ENCODE results near the gene KIF5B.
"Not testable (repeated sequence)": the region's sequence is repeated elsewhere in the genome, so short reads cannot be mapped to it uniquely, and the experiment has no call there.

Gene KIF5B

GRCh38 chr10:31979071-31979470, 77.2 kb downstream of the KIF5B start:
- not testable (repeated sequence) for H3K4me3 ChIP-seq (ENCODE audit: low read depth, low read length); H2BK5ac ChIP-seq (ENCODE audit: low read depth, low read length, poor library complexity); H3K23ac ChIP-seq (ENCODE audit: low read length); H3K4me2 ChIP-seq (ENCODE audit: low read length); H3K9ac ChIP-seq (ENCODE audit: low read length); H2AFZ ChIP-seq (ENCODE audit: insufficient read depth, low read length, poor library complexity); H3K4me1 ChIP-seq (ENCODE audit: control insufficient read depth in 1 of 2, insufficient read depth in 2 of 2, low read length in 2 of 2); H3K79me1 ChIP-seq (ENCODE audit: low read length); H4K91ac ChIP-seq (ENCODE audit: low read depth, low read length); H3K36me3 ChIP-seq (ENCODE audit: control insufficient read depth in 1 of 2, insufficient read depth in 2 of 2, low read length in 2 of 2); H2AK5ac ChIP-seq (ENCODE audit: low read length); H3K9me3 ChIP-seq (ENCODE audit: insufficient read depth, low read depth, low read length); H3K79me2 ChIP-seq (ENCODE audit: control insufficient read depth, insufficient read depth, low read length, poor library complexity); H3K4ac ChIP-seq (ENCODE audit: low read depth, low read length); H3K27ac ChIP-seq (ENCODE audit: low read depth, low read length); H3K14ac ChIP-seq (ENCODE audit: low read length); H3K27me3 ChIP-seq (ENCODE audit: insufficient read depth, low read length); DNase-seq; H4K8ac ChIP-seq (ENCODE audit: low read depth, low read length); H3K18ac ChIP-seq (ENCODE audit: low read length); H2BK120ac ChIP-seq (ENCODE audit: insufficient read depth, low read length, poor library complexity); H2BK12ac ChIP-seq (ENCODE audit: low read length); H4K12ac ChIP-seq (ENCODE audit: low read depth, low read length)
- no CpG with 5 or more reads among the region's 19 CpGs for WGBS (ENCODE audit: extremely low coverage, insufficient coverage, insufficient read length)

- H3K4ac ChIP-seq (ENCODE audit: low read depth, low read length): no peak overlapping the region
- H3K27me3 ChIP-seq (ENCODE audit: insufficient read depth, low read length): no peaks in the 10 kb centered on the region
- no peak overlapping the region for H3K14ac ChIP-seq (ENCODE audit: low read length)
These were observed 78.1 kb downstream of the KIF5B start for GRCh38 chr10:31978156-31978483.

GRCh38 chr10:31977440-31978155, 78.6 kb downstream of the KIF5B start:
- no peaks in the 10 kb centered on the region for H3K79me1 ChIP-seq (ENCODE audit: low read length)
- WGBS (ENCODE audit: extremely low coverage, insufficient coverage, insufficient read length): no CpG with 5 or more reads among the region's 5 CpGs
- no peak overlapping the region for H3K27ac ChIP-seq (ENCODE audit: low read depth, low read length)
- H3K79me2 ChIP-seq (ENCODE audit: control insufficient read depth, insufficient read depth, low read length, poor library complexity): no peaks in the 10 kb centered on the region
- no peak overlapping the region for H2AFZ ChIP-seq (ENCODE audit: insufficient read depth, low read length, poor library complexity)
- H2AK5ac ChIP-seq (ENCODE audit: low read length): no peak overlapping the region
- H3K9me3 ChIP-seq (ENCODE audit: insufficient read depth, low read depth, low read length): no peaks in the 10 kb centered on the region
- no peak overlapping the region for H3K4ac ChIP-seq (ENCODE audit: low read depth, low read length)
- peaks cover 0 to 2% of the 10 kb centered on the region in 2 experiments for H3K4me1 ChIP-seq (ENCODE audit: control insufficient read depth in 1 of 2, insufficient read depth in 2 of 2, low read length in 2 of 2)
- no peak overlapping the region for H3K9ac ChIP-seq (ENCODE audit: low read length)
- no peak overlapping the region for H3K23ac ChIP-seq (ENCODE audit: low read length)
- DNase-seq: peak in 1 of 2 donors; percentile 22
- no peak overlapping the region for H4K91ac ChIP-seq (ENCODE audit: low read depth, low read length)
- H2BK120ac ChIP-seq (ENCODE audit: insufficient read depth, low read length, poor library complexity): no peak overlapping the region
- no peak overlapping the region for H2BK12ac ChIP-seq (ENCODE audit: low read length)
- no peak overlapping the region for H3K4me3 ChIP-seq (ENCODE audit: low read depth, low read length)
- H3K4me2 ChIP-seq (ENCODE audit: low read length): no peak overlapping the region
- no peak overlapping the region for H3K14ac ChIP-seq (ENCODE audit: low read length)
- H4K8ac ChIP-seq (ENCODE audit: low read depth, low read length): no peak overlapping the region
- H3K27me3 ChIP-seq (ENCODE audit: insufficient read depth, low read length): no peaks in the 10 kb centered on the region
- H3K18ac ChIP-seq (ENCODE audit: low read length): no peak overlapping the region
- no peaks in the 10 kb centered on the region for H3K36me3 ChIP-seq (ENCODE audit: control insufficient read depth in 1 of 2, insufficient read depth in 2 of 2, low read length in 2 of 2)
- H4K12ac ChIP-seq (ENCODE audit: low read depth, low read length): no peak overlapping the region
- H2BK5ac ChIP-seq (ENCODE audit: low read depth, low read length, poor library complexity): no peak overlapping the region

More at GRCh38 chr10:31978156-31978483, 78.1 kb downstream of the KIF5B start:
- no peak overlapping the region for H2BK5ac ChIP-seq (ENCODE audit: low read depth, low read length, poor library complexity)
- no peaks in the 10 kb centered on the region for H3K79me1 ChIP-seq (ENCODE audit: low read length)
- H4K91ac ChIP-seq (ENCODE audit: low read depth, low read length): no peak overlapping the region
- no peaks in the 10 kb centered on the region for H3K9me3 ChIP-seq (ENCODE audit: insufficient read depth, low read depth, low read length)
- no peak overlapping the region for H2AK5ac ChIP-seq (ENCODE audit: low read length)
- H3K9ac ChIP-seq (ENCODE audit: low read length): no peak overlapping the region
- H4K12ac ChIP-seq (ENCODE audit: low read depth, low read length): no peak overlapping the region
- no peak overlapping the region for H3K18ac ChIP-seq (ENCODE audit: low read length)
- no peak overlapping the region for H2BK12ac ChIP-seq (ENCODE audit: low read length)
- H3K27ac ChIP-seq (ENCODE audit: low read depth, low read length): no peak overlapping the region
- WGBS (ENCODE audit: extremely low coverage, insufficient coverage, insufficient read length): no CpG with 5 or more reads among the region's 2 CpGs
- no peak overlapping the region for H2BK120ac ChIP-seq (ENCODE audit: insufficient read depth, low read length, poor library complexity)
- DNase-seq: no peak
- H3K79me2 ChIP-seq (ENCODE audit: control insufficient read depth, insufficient read depth, low read length, poor library complexity): no peaks in the 10 kb centered on the region
- no peak overlapping the region for H2AFZ ChIP-seq (ENCODE audit: insufficient read depth, low read length, poor library complexity)
- H3K4me2 ChIP-seq (ENCODE audit: low read length): no peak overlapping the region
- H3K4me3 ChIP-seq (ENCODE audit: low read depth, low read length): no peak overlapping the region
- no peak overlapping the region for H3K23ac ChIP-seq (ENCODE audit: low read length)
- no peaks in the 10 kb centered on the region for H3K36me3 ChIP-seq (ENCODE audit: control insufficient read depth in 1 of 2, insufficient read depth in 2 of 2, low read length in 2 of 2)
- H3K4me1 ChIP-seq (ENCODE audit: control insufficient read depth in 1 of 2, insufficient read depth in 2 of 2, low read length in 2 of 2): peaks cover 0 to 2% of the 10 kb centered on the region in 2 experiments
- H4K8ac ChIP-seq (ENCODE audit: low read depth, low read length): no peak overlapping the region

GRCh38 chr10:31975157-31975765, 81.0 kb downstream of the KIF5B start:
- no peak overlapping the region for H4K12ac ChIP-seq (ENCODE audit: low read depth, low read length)
- no peak overlapping the region for H4K91ac ChIP-seq (ENCODE audit: low read depth, low read length)
- no peak overlapping the region for H2AFZ ChIP-seq (ENCODE audit: insufficient read depth, low read length, poor library complexity)
- H4K8ac ChIP-seq (ENCODE audit: low read depth, low read length): no peak overlapping the region
- no peak overlapping the region for H2BK12ac ChIP-seq (ENCODE audit: low read length)
- H3K9ac ChIP-seq (ENCODE audit: low read length): no peak overlapping the region
- no peak overlapping the region for H2BK120ac ChIP-seq (ENCODE audit: insufficient read depth, low read length, poor library complexity)
- H2BK5ac ChIP-seq (ENCODE audit: low read depth, low read length, poor library complexity): no peak overlapping the region
- no peak overlapping the region for H3K4me2 ChIP-seq (ENCODE audit: low read length)
- no peak overlapping the region for H3K23ac ChIP-seq (ENCODE audit: low read length)
- no CpG with 5 or more reads among the region's 6 CpGs for WGBS (ENCODE audit: extremely low coverage, insufficient coverage, insufficient read length)
- H3K79me1 ChIP-seq (ENCODE audit: low read length): no peaks in the 10 kb centered on the region
- H3K18ac ChIP-seq (ENCODE audit: low read length): no peak overlapping the region
- DNase-seq: no peak
- no peaks in the 10 kb centered on the region for H3K27me3 ChIP-seq (ENCODE audit: insufficient read depth, low read length)
- no peak overlapping the region for H3K4ac ChIP-seq (ENCODE audit: low read depth, low read length)
- no peaks in the 10 kb centered on the region for H3K79me2 ChIP-seq (ENCODE audit: control insufficient read depth, insufficient read depth, low read length, poor library complexity)
- H3K9me3 ChIP-seq (ENCODE audit: insufficient read depth, low read depth, low read length): no peaks in the 10 kb centered on the region
- no peaks in the 10 kb centered on the region for H3K36me3 ChIP-seq (ENCODE audit: control insufficient read depth in 1 of 2, insufficient read depth in 2 of 2, low read length in 2 of 2)
- no peak overlapping the region for H3K4me3 ChIP-seq (ENCODE audit: low read depth, low read length)
- peaks cover 0 to 2% of the 10 kb centered on the region in 2 experiments for H3K4me1 ChIP-seq (ENCODE audit: control insufficient read depth in 1 of 2, insufficient read depth in 2 of 2, low read length in 2 of 2)
- H3K14ac ChIP-seq (ENCODE audit: low read length): no peak overlapping the region
- H3K27ac ChIP-seq (ENCODE audit: low read depth, low read length): no peak overlapping the region
- H2AK5ac ChIP-seq (ENCODE audit: low read length): no peak overlapping the region

All from trophoblast cell (in vitro differentiated cells and primary cell).